DND-41 (cell line): ENCODE results near the gene RALY.

Source experiments
- EZH2 ChIP-seq: IDR thresholded peaks from 3 replicates; pipeline ENCODE4 v1.6.1; 2012; ENCODE audit warnings: borderline replicate concordance, low read depth, mild to moderate bottlenecking, moderate library complexity, low read length, inconsistent platforms; ENCODE audit not compliant: severe bottlenecking
- TF ChIP-seq, protein P1 (sequence below): IDR thresholded peaks from 2 replicates; pipeline ENCODE4 v1.5.1; 2012; ENCODE audit warnings: borderline replicate concordance, low read length, moderate library complexity, mild to moderate bottlenecking; ENCODE audit not compliant: poor library complexity, severe bottlenecking; ENCODE audit errors: extremely low read depth

GRCh38 chr20:33945391-33946081 lies 48.2 kb upstream of the RALY start:
- TF ChIP-seq, protein P1, sequence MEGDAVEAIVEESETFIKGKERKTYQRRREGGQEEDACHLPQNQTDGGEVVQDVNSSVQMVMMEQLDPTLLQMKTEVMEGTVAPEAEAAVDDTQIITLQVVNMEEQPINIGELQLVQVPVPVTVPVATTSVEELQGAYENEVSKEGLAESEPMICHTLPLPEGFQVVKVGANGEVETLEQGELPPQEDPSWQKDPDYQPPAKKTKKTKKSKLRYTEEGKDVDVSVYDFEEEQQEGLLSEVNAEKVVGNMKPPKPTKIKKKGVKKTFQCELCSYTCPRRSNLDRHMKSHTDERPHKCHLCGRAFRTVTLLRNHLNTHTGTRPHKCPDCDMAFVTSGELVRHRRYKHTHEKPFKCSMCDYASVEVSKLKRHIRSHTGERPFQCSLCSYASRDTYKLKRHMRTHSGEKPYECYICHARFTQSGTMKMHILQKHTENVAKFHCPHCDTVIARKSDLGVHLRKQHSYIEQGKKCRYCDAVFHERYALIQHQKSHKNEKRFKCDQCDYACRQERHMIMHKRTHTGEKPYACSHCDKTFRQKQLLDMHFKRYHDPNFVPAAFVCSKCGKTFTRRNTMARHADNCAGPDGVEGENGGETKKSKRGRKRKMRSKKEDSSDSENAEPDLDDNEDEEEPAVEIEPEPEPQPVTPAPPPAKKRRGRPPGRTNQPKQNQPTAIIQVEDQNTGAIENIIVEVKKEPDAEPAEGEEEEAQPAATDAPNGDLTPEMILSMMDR, result no peak
- TF ChIP-seq EZH2, result no peak
